Peyer's patch (tissue), 4 donors: ENCODE measurements around the gene CD82.

ENCODE experiments used
- POLR2A ChIP-seq, 2 donors: fragments of 450-650 bp; IDR thresholded peaks; one replicate each; pipeline ENCODE4 v1.5.1; 2017; ENCODE audit warnings: antibody characterized with exemption in 2 of 2, mild to moderate bottlenecking in 2 of 2, moderate library complexity in 2 of 2
- TF ChIP-seq, protein P1 (sequence below), 6 experiments: fragments of 450-650 bp in 4 of 6; fragments of 200-600 bp in 2 of 6; sonication (generic) in 1 of 6; IDR thresholded peaks; one replicate each; pipeline ENCODE4 v1.5.1; 2017 to 2019; ENCODE audit warnings: antibody characterized with exemption in 6 of 6, mild to moderate bottlenecking in 3 of 6, moderate library complexity in 1 of 6

- TF ChIP-seq, protein P1, sequence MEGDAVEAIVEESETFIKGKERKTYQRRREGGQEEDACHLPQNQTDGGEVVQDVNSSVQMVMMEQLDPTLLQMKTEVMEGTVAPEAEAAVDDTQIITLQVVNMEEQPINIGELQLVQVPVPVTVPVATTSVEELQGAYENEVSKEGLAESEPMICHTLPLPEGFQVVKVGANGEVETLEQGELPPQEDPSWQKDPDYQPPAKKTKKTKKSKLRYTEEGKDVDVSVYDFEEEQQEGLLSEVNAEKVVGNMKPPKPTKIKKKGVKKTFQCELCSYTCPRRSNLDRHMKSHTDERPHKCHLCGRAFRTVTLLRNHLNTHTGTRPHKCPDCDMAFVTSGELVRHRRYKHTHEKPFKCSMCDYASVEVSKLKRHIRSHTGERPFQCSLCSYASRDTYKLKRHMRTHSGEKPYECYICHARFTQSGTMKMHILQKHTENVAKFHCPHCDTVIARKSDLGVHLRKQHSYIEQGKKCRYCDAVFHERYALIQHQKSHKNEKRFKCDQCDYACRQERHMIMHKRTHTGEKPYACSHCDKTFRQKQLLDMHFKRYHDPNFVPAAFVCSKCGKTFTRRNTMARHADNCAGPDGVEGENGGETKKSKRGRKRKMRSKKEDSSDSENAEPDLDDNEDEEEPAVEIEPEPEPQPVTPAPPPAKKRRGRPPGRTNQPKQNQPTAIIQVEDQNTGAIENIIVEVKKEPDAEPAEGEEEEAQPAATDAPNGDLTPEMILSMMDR (IDR thresholded peaks at IDR 0.05) = peak in 4 of 6 experiments; percentile 27 to 43 (median 37)
- no peak for TF ChIP-seq POLR2A (IDR thresholded peaks at IDR 0.05)
Measured at GRCh38 chr11:44632466-44633123, 67.1 kb downstream of the CD82 start.
